Measurements from ENCODE around the gene RSL1D1. TPM values are rescaled to one million over a fixed set of nuclear protein-coding genes. Genes with fewer than 3 reads are reported as not detected.
"Not testable (repeated sequence)": the region's sequence is repeated elsewhere in the genome, so short reads cannot be mapped to it uniquely, and the experiment has no call there.

The RSL1D1 gene
- polyA plus RNA-seq, 3 donors: 46.1 to 182 (median 124) TPM

DNA sequence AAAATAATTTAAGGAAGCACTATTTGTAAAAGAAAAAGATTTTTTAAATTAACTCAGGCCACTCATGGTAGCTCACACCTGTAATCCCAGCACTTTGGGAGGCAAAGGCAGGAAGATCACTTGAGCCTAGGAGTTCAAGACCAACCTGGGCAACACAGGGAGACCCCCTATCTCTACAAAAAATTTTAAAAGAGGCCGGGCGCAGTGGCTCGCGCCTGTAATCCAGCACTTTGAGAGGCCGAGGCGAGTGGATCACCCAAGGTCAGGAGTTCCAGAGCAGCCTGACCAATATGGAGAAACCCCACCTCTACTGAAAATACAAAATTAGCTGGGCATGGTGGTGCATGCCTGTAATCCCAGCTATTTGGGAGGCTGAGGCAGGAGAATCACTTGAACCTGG lies 67.0 kb downstream of the RSL1D1 start:
- Histone ChIP-seq H3K36me3 (replicated peaks in 1 of 2; ENCODE audit: control insufficient read depth in 1 of 2, insufficient read depth in 2 of 2, low read length in 2 of 2) (peaks cover 16 to 28% of the 10 kb centered on the region in 2 donors), H3K79me2 (ENCODE audit: insufficient read depth, low read length) (peaks cover 96% of the 10 kb centered on the region), H3K4me1 (ENCODE audit: control insufficient read depth in 1 of 2, insufficient read depth in 2 of 2, low read length in 2 of 2) (peaks cover 23 to 33% of the 10 kb centered on the region in 2 donors), H4K20me1 (ENCODE audit: insufficient read depth, low read length) (peaks cover 94% of the 10 kb centered on the region)
- H3K4me3 ChIP-seq (replicated peaks in 1 of 3; ENCODE audit: low read depth in 2 of 3, low read length in 3 of 3); H3K9me3 ChIP-seq (replicated peaks in 1 of 2; ENCODE audit: control insufficient read depth in 1 of 2, insufficient read depth in 1 of 2, low read length in 2 of 2); H3K27me3 Mint-ChIP-seq (ENCODE audit: low read depth in 3 of 3); H3K4me3 Mint-ChIP-seq; H3K4me2 ChIP-seq (replicated peaks; ENCODE audit: extremely low read depth, low read length, poor library complexity, severe bottlenecking); H2AFZ ChIP-seq (ENCODE audit: insufficient read depth, low read depth, low read length, poor library complexity, severe bottlenecking); H3K9me3 Mint-ChIP-seq; DNase-seq; H3K9ac ChIP-seq (ENCODE audit: insufficient read depth, low read length, poor library complexity, severe bottlenecking); H3K27me3 ChIP-seq (ENCODE audit: control insufficient read depth in 2 of 2, insufficient read depth in 2 of 2, low read length in 2 of 2); H3K27ac ChIP-seq (ENCODE audit: low read depth in 1 of 2, low read length in 2 of 2): not testable (repeated sequence)
- peaks cover 34% of the 10 kb centered on the region for H3K4me1 Mint-ChIP-seq
- WGBS (ENCODE audit: insufficient coverage): no CpG with 5 or more reads among the region's 6 CpGs
- peaks cover 31 to 36% of the 10 kb centered on the region in 2 donors for H3K36me3 Mint-ChIP-seq
- intact Hi-C loops (cut with micrococcal nuclease): loop anchor here in 1 of 2 donors (5.0 kb wide), 1 partner anchor 552 kb away; no protein-coding TSS in a partner anchor
- H3K27ac Mint-ChIP-seq: peak overlapping the region in 4 of 7 donors; percentile 57 to 90 (median 80)

DNA sequence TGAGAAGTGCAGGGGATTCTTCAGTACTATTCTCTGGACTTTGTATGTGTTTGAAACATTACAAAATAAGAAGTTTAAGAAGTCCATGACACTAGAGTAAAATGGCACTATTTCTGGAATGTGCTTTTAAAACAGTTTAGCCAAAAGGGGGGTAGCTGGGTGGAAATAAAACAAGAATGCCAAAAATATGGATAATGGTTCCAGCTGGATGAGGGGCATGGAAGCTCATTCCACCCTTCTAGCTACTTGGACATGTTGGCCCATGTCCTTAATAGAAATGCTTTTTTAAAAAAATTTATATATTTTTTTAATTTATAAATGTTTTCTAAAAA lies 67.3 kb downstream of the RSL1D1 start:
- DNase-seq: no peak
- H3K4me3 Mint-ChIP-seq: peak overlapping the region; percentile 72 to 79
- Histone ChIP-seq H3K27ac (ENCODE audit: low read depth in 1 of 2, low read length in 2 of 2) (peak overlapping the region; percentile 41 to 89), H3K4me2 (replicated peaks; ENCODE audit: extremely low read depth, low read length, poor library complexity, severe bottlenecking) (peak overlapping the region; percentile 74), H3K36me3 (replicated peaks in 1 of 2; ENCODE audit: control insufficient read depth in 1 of 2, insufficient read depth in 2 of 2, low read length in 2 of 2) (peaks cover 20 to 30% of the 10 kb centered on the region in 2 donors), H3K9me3 (replicated peaks in 1 of 2; ENCODE audit: control insufficient read depth in 1 of 2, insufficient read depth in 1 of 2, low read length in 2 of 2) (no peaks in the 10 kb centered on the region), H3K4me1 (ENCODE audit: control insufficient read depth in 1 of 2, insufficient read depth in 2 of 2, low read length in 2 of 2) (peaks cover 23 to 29% of the 10 kb centered on the region in 2 donors), H3K27me3 (ENCODE audit: control insufficient read depth in 2 of 2, insufficient read depth in 2 of 2, low read length in 2 of 2) (no peaks in the 10 kb centered on the region), H4K20me1 (ENCODE audit: insufficient read depth, low read length) (peaks cover 91% of the 10 kb centered on the region), H3K4me3 (replicated peaks in 1 of 3; ENCODE audit: low read depth in 2 of 3, low read length in 3 of 3) (peak overlapping the region in 1 of 3 experiments; percentile 62), H3K9ac (ENCODE audit: insufficient read depth, low read length, poor library complexity, severe bottlenecking) (no peak overlapping the region), H2AFZ (ENCODE audit: insufficient read depth, low read depth, low read length, poor library complexity, severe bottlenecking) (no peak overlapping the region), H3K79me2 (ENCODE audit: insufficient read depth, low read length) (peaks cover 96% of the 10 kb centered on the region)
- H3K9me3 Mint-ChIP-seq: no peaks in the 10 kb centered on the region
- H3K27ac Mint-ChIP-seq: peak overlapping the region; percentile 85 to 96 (median 94)
- intact Hi-C loops (cut with micrococcal nuclease): loop anchor here in 1 of 2 donors (5.0 kb wide), 1 partner anchor 552 kb away; no protein-coding TSS in a partner anchor
- no peak for TF ChIP-seq CTCF (IDR thresholded peaks at IDR 0.05)
- peaks cover 0 to 1% (median 0%) of the 10 kb centered on the region in 3 donors for H3K27me3 Mint-ChIP-seq (ENCODE audit: low read depth in 3 of 3)
- peaks cover 34% of the 10 kb centered on the region for H3K4me1 Mint-ChIP-seq
- peaks cover 33 to 40% of the 10 kb centered on the region in 2 donors for H3K36me3 Mint-ChIP-seq

Other genes with a start within 250 kb of the RSL1D1 start
- gene SNN, start 183.1 kb downstream of the RSL1D1 start, polyA plus RNA-seq: 100 to 1,000 TPM in 1 of 3 donors, 10 to 100 TPM in 2; 89.4 to 111 (median 91.7) TPM
- gene TXNDC11, start 108.7 kb downstream of the RSL1D1 start, polyA plus RNA-seq: 10 to 100 TPM; 32.9 to 60.0 (median 40.6) TPM
- 10 to 100 TPM; 22.6 to 62.0 (median 27.5) TPM for gene ZC3H7A, start 54.3 kb downstream of the RSL1D1 start, polyA plus RNA-seq
- 10 to 100 TPM; 22.4 to 48.3 (median 47.9) TPM for gene GSPT1, start 64.4 kb upstream of the RSL1D1 start, polyA plus RNA-seq
- gene NPIPB2, start 90.5 kb upstream of the RSL1D1 start, polyA plus RNA-seq: 10 to 100 TPM in 1 of 3 donors, under 1 TPM in 1, not detected in 1; 0.81 to 14.4 TPM
- under 1 TPM in 1 of 3 donors, not detected in 2; 0.26 TPM for gene TNFRSF17, start 113.7 kb upstream of the RSL1D1 start, polyA plus RNA-seq
- 10 to 100 TPM; 13.3 to 18.2 (median 14.0) TPM for gene SNX29, start 125.2 kb upstream of the RSL1D1 start, polyA plus RNA-seq

All from CD14-positive monocyte (primary cell).